ENCODE results near the gene TOM1L2.

The TOM1L2 gene

GRCh38 chr17:17798010-17798556, 174.1 kb downstream of the TOM1L2 start:
- no peak for DNase-seq

- no peak for DNase-seq
Measured at GRCh38 chr17:17797119-17797809, 174.9 kb downstream of the TOM1L2 start.

GRCh38 chr17:17796787-17797061, 175.5 kb downstream of the TOM1L2 start:
- DNase-seq = no peak

GRCh38 chr17:17795946-17796786, 176.0 kb downstream of the TOM1L2 start:
- DNase-seq = no peak

GRCh38 chr17:17795296-17795695, 176.9 kb downstream of the TOM1L2 start:
- no peak for DNase-seq

GRCh38 chr17:17794382-17794781, 177.8 kb downstream of the TOM1L2 start:
- no peak for DNase-seq
